ENCODE measurements around the gene ICAM3.

Gene ICAM3

GRCh38 chr19:10305139-10305806 is 34.2 kb downstream of the ICAM3 start:
- Mint-ChIP-seq H3K4me3 (no peak overlapping the region), H3K4me1 (no peaks in the 10 kb centered on the region), H3K36me3 (ENCODE audit: insufficient read depth) (peaks cover 4% of the 10 kb centered on the region), H3K9me3 (no peaks in the 10 kb centered on the region), H3K27ac (ENCODE audit: low read depth) (no peak overlapping the region), H3K27me3 (no peaks in the 10 kb centered on the region)
- ATAC-seq (replicated peaks; ENCODE audit: extremely low read depth, poor library complexity, severe bottlenecking) (no peak), DNase-seq (ENCODE audit: low spot score in 2 of 2) (no peak)

GRCh38 chr19:10299545-10300458 is 39.6 kb downstream of the ICAM3 start:
- peaks cover 8% of the 10 kb centered on the region for H3K4me1 Mint-ChIP-seq
- H3K27ac Mint-ChIP-seq (ENCODE audit: low read depth): no peak overlapping the region
- ATAC-seq (replicated peaks; ENCODE audit: extremely low read depth, poor library complexity, severe bottlenecking): no peak
- no peaks in the 10 kb centered on the region for H3K9me3 Mint-ChIP-seq
- H3K4me3 Mint-ChIP-seq: no peak overlapping the region
- no peak for DNase-seq (ENCODE audit: low spot score in 2 of 2)
- peaks cover 4% of the 10 kb centered on the region for H3K36me3 Mint-ChIP-seq (ENCODE audit: insufficient read depth)
- no peaks in the 10 kb centered on the region for H3K27me3 Mint-ChIP-seq

GRCh38 chr19:10295847-10296591 is 43.4 kb downstream of the ICAM3 start:
- Mint-ChIP-seq H3K27me3 (peaks cover 27% of the 10 kb centered on the region), H3K4me3 (peak overlapping the region; percentile 80), H3K9me3 (no peaks in the 10 kb centered on the region), H3K27ac (ENCODE audit: low read depth) (peak overlapping the region; percentile 66), H3K36me3 (ENCODE audit: insufficient read depth) (peaks cover 11% of the 10 kb centered on the region), H3K4me1 (peaks cover 30% of the 10 kb centered on the region)
- no peak for DNase-seq (ENCODE audit: low spot score in 2 of 2)
- no peak for ATAC-seq (replicated peaks; ENCODE audit: extremely low read depth, poor library complexity, severe bottlenecking)

GRCh38 chr19:10295305-10295846 is 44.0 kb downstream of the ICAM3 start:
- Mint-ChIP-seq H3K4me3 (peak overlapping the region; percentile 80), H3K9me3 (no peaks in the 10 kb centered on the region), H3K27ac (ENCODE audit: low read depth) (peak overlapping the region; percentile 66), H3K36me3 (ENCODE audit: insufficient read depth) (peaks cover 12% of the 10 kb centered on the region), H3K4me1 (peaks cover 36% of the 10 kb centered on the region), H3K27me3 (peaks cover 33% of the 10 kb centered on the region)
- peak; percentile 70 for ATAC-seq (replicated peaks; ENCODE audit: extremely low read depth, poor library complexity, severe bottlenecking)
- DNase-seq (ENCODE audit: low spot score in 2 of 2): peak; percentile 52 to 63

GRCh38 chr19:10294368-10294697 is 45.1 kb downstream of the ICAM3 start:
- Mint-ChIP-seq H3K27me3 (peaks cover 42% of the 10 kb centered on the region), H3K4me3 (peak overlapping the region; percentile 80), H3K36me3 (ENCODE audit: insufficient read depth) (peaks cover 13% of the 10 kb centered on the region), H3K4me1 (peaks cover 42% of the 10 kb centered on the region), H3K27ac (ENCODE audit: low read depth) (no peak overlapping the region), H3K9me3 (no peaks in the 10 kb centered on the region)
- ATAC-seq (replicated peaks; ENCODE audit: extremely low read depth, poor library complexity, severe bottlenecking) (no peak), DNase-seq (ENCODE audit: low spot score in 2 of 2) (no peak)

- no peak for ATAC-seq (replicated peaks; ENCODE audit: extremely low read depth, poor library complexity, severe bottlenecking)
Measured at GRCh38 chr19:10293637-10294367, 45.6 kb downstream of the ICAM3 start.

GRCh38 chr19:10292789-10293636 is 46.4 kb downstream of the ICAM3 start:
- H3K4me3 Mint-ChIP-seq: peak overlapping the region; percentile 87
- H3K9me3 Mint-ChIP-seq: no peaks in the 10 kb centered on the region
- no peak for DNase-seq (ENCODE audit: low spot score in 2 of 2)
- peaks cover 55% of the 10 kb centered on the region for H3K27me3 Mint-ChIP-seq
- H3K36me3 Mint-ChIP-seq (ENCODE audit: insufficient read depth): peaks cover 15% of the 10 kb centered on the region
- H3K27ac Mint-ChIP-seq (ENCODE audit: low read depth): peak overlapping the region; percentile 85
- peaks cover 52% of the 10 kb centered on the region for H3K4me1 Mint-ChIP-seq
- no peak for ATAC-seq (replicated peaks; ENCODE audit: extremely low read depth, poor library complexity, severe bottlenecking)

More at GRCh38 chr19:10293637-10294367, 45.6 kb downstream of the ICAM3 start:
- peak overlapping the region; percentile 87 for H3K4me3 Mint-ChIP-seq
- peaks cover 48% of the 10 kb centered on the region for H3K4me1 Mint-ChIP-seq
- peaks cover 15% of the 10 kb centered on the region for H3K36me3 Mint-ChIP-seq (ENCODE audit: insufficient read depth)
- no peak for DNase-seq (ENCODE audit: low spot score in 2 of 2)
- peak overlapping the region; percentile 85 for H3K27ac Mint-ChIP-seq (ENCODE audit: low read depth)
- peaks cover 48% of the 10 kb centered on the region for H3K27me3 Mint-ChIP-seq
- H3K9me3 Mint-ChIP-seq: no peaks in the 10 kb centered on the region

GRCh38 chr19:10292206-10292788 is 47.1 kb downstream of the ICAM3 start:
- Mint-ChIP-seq H3K36me3 (ENCODE audit: insufficient read depth) (peaks cover 16% of the 10 kb centered on the region), H3K27me3 (peaks cover 62% of the 10 kb centered on the region), H3K27ac (ENCODE audit: low read depth) (peak overlapping the region; percentile 85), H3K4me3 (peak overlapping the region; percentile 87), H3K4me1 (peaks cover 52% of the 10 kb centered on the region), H3K9me3 (no peaks in the 10 kb centered on the region)
- DNase-seq (ENCODE audit: low spot score in 2 of 2): peak in 1 of 2 donors; percentile 48
- ATAC-seq (replicated peaks; ENCODE audit: extremely low read depth, poor library complexity, severe bottlenecking): no peak

- H3K4me3 Mint-ChIP-seq: peak overlapping the region; percentile 87
- H3K4me1 Mint-ChIP-seq: peaks cover 57% of the 10 kb centered on the region
Measured at GRCh38 chr19:10291554-10292205, 47.7 kb downstream of the ICAM3 start.

GRCh38 chr19:10290876-10291553 is 48.4 kb downstream of the ICAM3 start:
- H3K4me1 Mint-ChIP-seq: peaks cover 63% of the 10 kb centered on the region
- peak; percentile 5 for ATAC-seq (replicated peaks; ENCODE audit: extremely low read depth, poor library complexity, severe bottlenecking)
- DNase-seq (ENCODE audit: low spot score in 2 of 2): peak in 1 of 2 donors; percentile 16
- H3K9me3 Mint-ChIP-seq: no peaks in the 10 kb centered on the region
- no peak overlapping the region for H3K27ac Mint-ChIP-seq (ENCODE audit: low read depth)
- H3K27me3 Mint-ChIP-seq: peaks cover 62% of the 10 kb centered on the region
- peak overlapping the region; percentile 87 for H3K4me3 Mint-ChIP-seq
- H3K36me3 Mint-ChIP-seq (ENCODE audit: insufficient read depth): peaks cover 19% of the 10 kb centered on the region

More at GRCh38 chr19:10291554-10292205, 47.7 kb downstream of the ICAM3 start:
- Mint-ChIP-seq H3K36me3 (ENCODE audit: insufficient read depth) (peaks cover 16% of the 10 kb centered on the region), H3K9me3 (no peaks in the 10 kb centered on the region), H3K27ac (ENCODE audit: low read depth) (peak overlapping the region; percentile 85), H3K27me3 (peaks cover 62% of the 10 kb centered on the region)
- ATAC-seq (replicated peaks; ENCODE audit: extremely low read depth, poor library complexity, severe bottlenecking) (no peak), DNase-seq (ENCODE audit: low spot score in 2 of 2) (no peak)

Measured in central memory CD8-positive, alpha-beta T cell (primary cell).